Activated CD4-positive, alpha-beta T cell treated with anti-CD3 and anti-CD28 coated beads for 24 hours (primary cell): ENCODE results near the gene SLC35D3.
"Not testable (repeated sequence)": the region's sequence is repeated elsewhere in the genome, so short reads cannot be mapped to it uniquely, and the experiment has no call there.

Experiments
- DNase-seq, 2 donors: peaks; one replicate each; pipeline ENCODE4 v3.0.0-alpha.2; 2020; ENCODE audit warnings: low read depth in 2 of 2

SLC35D3 gene, protein sequence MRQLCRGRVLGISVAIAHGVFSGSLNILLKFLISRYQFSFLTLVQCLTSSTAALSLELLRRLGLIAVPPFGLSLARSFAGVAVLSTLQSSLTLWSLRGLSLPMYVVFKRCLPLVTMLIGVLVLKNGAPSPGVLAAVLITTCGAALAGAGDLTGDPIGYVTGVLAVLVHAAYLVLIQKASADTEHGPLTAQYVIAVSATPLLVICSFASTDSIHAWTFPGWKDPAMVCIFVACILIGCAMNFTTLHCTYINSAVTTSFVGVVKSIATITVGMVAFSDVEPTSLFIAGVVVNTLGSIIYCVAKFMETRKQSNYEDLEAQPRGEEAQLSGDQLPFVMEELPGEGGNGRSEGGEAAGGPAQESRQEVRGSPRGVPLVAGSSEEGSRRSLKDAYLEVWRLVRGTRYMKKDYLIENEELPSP

DNA sequence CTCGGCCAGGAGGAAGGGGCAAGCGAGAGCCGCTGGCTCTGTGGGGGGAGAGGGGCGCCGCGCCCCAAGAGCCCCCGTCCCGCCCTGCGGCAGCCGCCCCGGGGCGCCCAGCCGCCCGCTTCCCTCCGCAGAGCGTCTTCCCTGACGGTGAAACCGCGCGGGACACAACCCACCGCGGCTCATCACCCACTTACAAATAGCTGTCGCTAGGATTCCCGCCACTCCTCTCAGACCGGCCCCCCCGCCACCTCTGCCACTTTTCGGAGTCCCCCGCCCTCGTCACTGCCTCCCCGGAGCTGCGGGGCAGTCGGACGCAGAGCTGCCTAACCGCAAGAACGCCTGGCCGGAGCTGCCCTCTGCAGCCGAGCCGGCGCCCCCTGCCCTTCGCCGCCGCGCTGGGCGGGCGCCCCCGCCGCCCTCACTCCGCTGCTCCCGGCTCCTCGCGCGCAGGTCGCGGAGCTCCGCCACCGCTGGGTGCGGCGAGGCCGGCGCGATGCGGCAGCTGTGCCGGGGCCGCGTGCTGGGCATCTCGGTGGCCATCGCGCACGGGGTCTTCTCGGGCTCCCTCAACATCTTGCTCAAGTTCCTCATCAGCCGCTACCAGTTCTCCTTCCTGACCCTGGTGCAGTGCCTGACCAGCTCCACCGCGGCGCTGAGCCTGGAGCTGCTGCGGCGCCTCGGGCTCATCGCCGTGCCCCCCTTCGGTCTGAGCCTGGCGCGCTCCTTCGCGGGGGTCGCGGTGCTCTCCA, at the start of gene SLC35D3:
Gene SLC35D3, plus strand, starts transcription at position 366 of the 749 bp plus-strand sequence. Its CDS starts 128 bp downstream, at position 494.
- no peak for DNase-seq

DNA sequence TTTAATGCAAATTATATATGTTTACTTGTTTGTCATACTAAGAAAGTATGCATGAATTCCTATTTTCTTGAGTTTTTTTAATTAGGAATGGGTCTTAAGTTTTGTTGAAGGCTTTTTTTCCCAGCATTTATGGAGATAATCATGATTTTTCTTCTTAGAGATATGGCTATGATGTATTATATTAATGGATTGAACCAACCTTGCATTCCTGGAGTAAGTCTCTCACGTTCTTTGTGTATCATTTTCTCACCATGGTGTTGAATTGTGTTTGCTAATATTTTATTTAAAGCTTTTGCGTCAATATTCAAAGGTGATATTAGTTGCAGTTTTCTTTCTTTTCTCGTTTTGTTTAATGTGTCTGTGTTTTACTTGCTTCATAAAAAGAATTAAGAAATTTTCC, 48.4 kb upstream of the SLC35D3 start:
- DNase-seq: no peak

DNA sequence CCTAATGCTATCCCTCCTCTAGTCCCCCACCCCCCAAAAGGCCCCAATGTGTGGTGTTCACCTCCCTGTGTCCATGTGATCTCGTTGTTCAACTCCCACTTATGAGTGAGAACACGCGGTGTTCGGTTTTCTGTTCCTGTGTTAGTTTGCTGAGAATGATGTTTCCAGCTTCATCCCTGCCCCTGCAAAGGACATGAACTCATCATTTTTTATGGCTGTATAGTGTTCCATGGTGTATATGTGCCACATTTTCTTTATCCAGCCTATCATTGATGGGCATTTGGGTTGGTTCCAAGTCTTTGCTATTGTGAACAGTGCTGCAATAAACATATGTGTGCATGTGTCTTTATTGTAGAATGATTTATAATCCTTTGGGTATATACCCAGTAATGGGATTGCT, 45.6 kb upstream of the SLC35D3 start:
- DNase-seq: not testable (repeated sequence)

DNA sequence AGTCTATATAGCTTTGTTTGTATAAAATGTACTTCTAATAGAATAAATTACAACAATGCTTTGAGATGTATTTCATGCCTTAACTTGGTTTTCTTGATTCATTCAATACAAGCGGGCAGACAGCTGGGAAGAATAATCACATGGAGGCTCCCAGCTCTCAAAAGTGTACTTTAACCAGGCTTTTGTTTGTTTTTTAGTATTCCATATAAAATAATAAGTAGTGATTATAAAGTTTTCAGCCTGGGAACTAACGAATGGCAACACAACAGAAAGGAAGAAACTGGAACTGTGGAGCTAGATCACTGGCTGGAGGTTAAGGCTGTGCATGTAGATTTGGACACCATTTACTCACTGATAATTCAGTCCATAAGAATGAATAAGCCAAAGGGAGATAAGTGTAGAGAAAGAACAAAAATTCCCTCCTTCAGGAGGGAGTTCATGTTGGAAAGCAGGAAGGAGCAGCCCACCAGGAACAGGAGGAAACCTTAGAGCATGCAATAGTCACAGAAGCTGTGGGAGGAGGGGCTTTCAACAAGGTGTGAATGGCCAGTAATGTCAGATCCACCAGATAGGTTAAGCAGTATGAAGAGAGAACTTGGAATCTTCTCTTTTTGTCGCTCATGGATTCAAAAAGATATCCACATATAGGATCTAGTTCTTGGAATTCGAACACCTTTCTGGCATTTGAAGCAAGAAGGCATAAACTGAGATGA, 41.2 kb upstream of the SLC35D3 start:
- no peak for DNase-seq

DNA sequence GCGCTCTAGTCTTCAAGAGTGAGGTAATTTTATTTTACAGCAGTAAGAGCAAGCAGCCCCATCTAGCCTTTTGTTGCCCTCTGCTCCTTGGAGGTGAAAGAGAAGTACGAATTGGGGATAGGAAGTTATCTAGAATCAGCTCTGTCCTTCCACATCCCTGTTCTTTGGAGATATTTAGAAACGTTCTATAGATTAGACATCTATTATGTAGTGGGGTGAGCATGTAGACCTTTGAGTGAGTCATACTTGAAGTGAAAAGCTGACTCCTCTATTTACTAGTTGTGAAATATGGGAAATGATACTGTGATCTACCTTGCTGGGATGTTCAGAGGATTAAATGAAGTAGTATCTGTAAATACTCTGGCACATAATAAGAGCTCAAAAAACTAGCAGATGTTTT, 36.0 kb upstream of the SLC35D3 start:
- DNase-seq: no peak

- no peak for DNase-seq
These were observed 34.1 kb upstream of the SLC35D3 start for GRCh38 chr6:136887953-136888352.

GRCh38 chr6:136889271-136890193, 32.6 kb upstream of the SLC35D3 start:
- no peak for DNase-seq

DNA sequence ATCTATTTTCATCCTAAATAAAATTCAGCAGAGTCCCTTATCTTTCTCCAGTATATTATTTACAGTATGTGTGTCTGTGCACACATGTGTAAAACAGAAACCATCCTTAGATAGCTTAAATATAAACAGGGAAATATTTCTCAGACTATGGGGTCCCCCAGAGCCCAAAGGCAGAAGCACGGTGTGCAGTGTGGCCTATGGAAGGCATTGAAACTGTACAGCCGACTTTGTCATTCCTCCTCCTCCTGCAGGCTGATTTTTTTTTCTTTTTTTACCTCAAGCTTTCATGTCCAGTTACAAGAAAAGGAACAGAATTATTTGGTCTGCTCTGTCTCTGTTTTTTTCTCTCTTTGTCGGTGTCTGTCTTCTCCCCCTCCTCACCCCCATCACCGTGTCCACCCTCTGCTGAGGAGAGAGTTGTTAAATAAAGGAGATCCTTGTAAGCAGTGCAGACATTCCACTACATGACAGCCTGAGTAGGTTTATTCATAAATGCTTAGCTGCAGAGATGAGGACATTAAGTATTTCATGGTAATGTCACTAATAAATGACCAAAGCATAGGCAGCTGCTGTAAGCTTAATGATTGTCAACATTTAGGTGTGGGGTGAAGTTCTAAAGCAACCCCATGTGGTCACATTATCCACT, 31.8 kb upstream of the SLC35D3 start:
- DNase-seq: no peak

DNA sequence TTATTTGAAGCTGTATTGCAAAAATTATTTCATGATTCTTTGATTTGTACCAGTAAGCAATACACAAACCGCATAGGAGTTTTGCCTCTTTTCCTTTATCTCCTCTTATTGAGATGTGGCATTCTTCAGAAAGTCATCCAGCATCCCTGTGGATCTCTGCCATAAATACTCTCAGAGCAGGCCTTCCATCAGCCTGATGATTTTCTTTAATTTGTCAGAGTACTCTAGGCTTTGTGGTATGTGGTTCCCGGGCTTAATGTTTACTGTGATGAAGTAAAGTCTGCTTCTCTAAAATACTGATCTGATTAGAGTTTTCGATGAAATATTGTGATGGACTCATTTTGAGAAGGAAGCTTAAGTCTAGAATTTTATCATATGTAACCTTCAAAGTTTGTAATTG, 31.1 kb upstream of the SLC35D3 start:
- DNase-seq: no peak

DNA sequence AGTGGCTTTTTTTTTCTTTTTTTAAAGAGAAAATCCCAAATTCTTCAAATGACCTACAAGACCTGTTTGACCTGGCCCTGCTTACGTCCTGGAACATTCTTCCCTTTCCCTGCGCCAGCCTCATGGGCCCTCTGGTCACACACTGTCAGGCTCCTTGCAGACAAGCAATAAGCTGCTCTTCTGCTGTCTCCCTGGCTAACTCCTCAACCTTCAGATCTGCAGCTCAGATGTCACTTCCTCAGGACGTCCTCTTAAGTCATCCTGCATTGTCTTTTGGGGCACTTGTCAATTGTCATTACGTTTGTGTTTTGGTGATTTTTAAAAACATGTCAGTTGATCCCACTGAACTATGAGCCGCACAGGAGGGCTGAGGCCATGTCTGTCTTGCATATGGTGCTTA, 28.9 kb upstream of the SLC35D3 start:
- DNase-seq: no peak

DNA sequence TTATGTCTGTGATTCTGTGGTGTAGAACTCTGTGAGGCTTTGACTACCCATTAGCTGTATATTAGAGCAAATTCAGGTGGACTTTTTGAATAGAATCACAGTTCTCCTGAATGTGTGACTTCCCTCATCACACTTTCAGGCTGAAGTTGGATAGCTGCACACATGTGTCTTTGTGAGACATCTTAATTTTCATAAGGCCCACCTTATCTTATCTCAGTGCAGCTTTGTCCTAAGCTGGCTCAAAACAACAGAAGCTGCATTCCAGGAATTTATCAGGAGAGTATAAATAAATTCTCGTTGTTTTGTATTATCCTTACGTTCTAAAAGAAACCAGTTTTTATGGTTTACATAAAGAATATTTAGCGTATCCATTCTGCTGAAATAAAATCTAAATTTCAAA, 26.2 kb upstream of the SLC35D3 start:
- no peak for DNase-seq

- no peak for DNase-seq
These were observed 25.0 kb upstream of the SLC35D3 start for GRCh38 chr6:136897071-136897470.

DNA sequence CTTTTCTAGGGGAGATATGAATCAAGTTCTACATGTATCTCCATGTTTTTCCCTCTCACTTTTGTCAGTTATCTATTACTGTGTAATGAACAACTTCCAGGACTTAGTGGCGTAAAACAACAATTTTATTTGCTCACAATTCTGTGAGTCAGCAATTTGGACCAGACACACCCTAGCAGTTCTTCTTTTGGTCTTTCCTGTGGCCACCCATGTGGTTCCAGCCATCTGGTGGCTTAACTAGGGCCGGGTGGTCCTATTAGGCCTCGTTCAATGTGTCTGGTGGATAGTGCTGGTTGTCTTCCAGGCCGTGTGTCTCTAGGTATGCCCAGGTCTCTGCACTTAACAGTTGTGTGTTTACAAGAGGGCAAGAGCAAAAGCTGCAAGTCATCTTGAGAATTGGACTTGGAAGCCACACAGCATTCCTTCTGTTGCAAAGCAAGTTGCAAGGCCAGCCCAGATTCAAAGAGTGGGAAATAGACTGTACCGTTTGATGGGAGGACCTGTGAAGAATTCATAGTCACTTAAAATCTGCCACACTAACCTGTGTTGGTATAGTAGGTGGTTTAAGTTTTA, 20.8 kb upstream of the SLC35D3 start:
- no peak for DNase-seq

- DNase-seq: not testable (repeated sequence)
These were observed 17.6 kb upstream of the SLC35D3 start for GRCh38 chr6:136904477-136904876.

DNA sequence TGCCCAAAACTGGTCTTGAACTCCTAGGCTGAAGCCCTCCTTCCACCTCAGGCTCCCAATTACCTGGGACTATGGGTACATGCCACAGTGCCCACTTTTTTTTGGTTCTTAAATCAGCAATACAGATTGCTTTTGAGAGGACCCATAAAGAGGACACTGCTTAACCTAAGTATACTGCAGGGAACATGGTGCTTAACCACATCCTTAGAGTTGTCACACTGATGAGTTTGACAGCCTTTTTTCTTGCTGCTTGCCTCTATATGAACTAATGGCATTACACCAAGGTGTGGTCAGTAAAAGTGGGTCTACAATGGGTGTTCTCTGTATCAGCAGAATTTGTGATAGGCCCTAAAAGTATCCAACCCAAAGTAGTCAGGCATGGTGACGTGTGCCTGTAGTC, 7.2 kb upstream of the SLC35D3 start:
- DNase-seq: no peak

GRCh38 chr6:136918706-136919105, 3.4 kb upstream of the SLC35D3 start:
- DNase-seq: no peak

DNA sequence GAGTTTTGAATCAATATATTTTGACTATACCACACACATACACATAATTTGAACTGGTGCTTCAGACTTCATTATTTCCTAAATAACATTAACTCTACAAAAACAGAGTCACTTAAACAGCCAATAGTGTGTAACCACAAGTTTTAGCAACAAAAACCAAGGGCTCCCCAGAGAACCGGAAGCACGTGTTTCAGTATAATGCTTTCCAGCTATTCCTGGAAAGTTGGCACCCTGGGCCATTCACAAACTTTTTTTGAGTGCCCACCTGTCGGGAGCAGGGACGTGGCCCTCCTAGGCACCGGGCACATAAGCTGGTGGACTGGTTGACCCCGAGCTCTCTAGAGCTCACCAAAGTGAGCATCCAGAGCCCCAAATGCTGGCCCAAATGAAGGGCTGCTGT, 1.9 kb upstream of the SLC35D3 start:
- no peak for DNase-seq

- DNase-seq: no peak
These were observed 1.3 kb upstream of the SLC35D3 start for GRCh38 chr6:136920671-136921380.

DNA sequence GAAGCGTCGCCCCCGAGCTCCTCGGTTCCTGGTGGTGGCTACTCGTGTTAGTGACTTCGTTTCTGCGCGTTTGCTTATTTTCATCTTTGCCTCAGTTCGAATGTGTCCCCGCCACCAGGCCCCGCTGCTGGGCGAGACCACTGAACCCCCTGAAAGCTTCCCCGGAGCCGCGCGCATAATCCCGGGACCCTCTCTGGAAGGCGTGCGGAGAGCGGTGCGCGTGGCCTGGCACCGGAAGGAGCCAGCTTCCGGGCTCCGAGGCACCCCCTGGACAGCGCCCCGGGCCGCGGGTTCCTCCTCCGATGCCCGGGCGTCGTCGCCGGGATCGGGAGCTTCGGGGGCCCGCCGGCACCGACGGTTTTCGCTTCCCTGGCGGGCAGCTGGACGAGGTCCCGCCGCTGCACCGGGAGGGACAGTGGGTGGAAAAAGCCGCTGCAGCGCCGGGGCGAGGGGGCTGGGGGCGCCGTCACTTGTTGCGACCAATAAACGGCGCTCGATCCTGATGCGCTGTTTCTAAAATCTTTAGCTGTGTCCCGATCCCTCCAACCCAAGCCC, 643 bp upstream of the SLC35D3 start:
- DNase-seq: no peak

DNA sequence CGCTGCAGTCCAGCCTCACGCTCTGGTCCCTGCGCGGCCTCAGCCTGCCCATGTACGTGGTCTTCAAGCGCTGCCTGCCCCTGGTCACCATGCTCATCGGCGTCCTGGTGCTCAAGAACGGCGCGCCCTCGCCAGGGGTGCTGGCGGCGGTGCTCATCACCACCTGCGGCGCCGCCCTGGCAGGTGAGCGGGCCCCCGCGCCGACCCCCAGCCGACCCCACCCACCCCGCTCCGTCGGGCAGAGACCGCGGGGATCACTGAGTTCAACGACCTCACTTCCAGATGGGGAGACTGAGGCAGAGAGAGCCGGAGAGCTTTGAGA, 545 bp downstream of the SLC35D3 start:
- DNase-seq: no peak
